Coronary artery (tissue), 2 donors: Measurements from ENCODE around the gene PAX6.
A peak's percentile ranks its signal among the peaks of the same experiment; 100 is the strongest.

Source experiments
- DNase-seq: peaks from one replicate; pipeline ENCODE4 v3.0.0-alpha.2; 2017; ENCODE audit warnings: low spot score
- H3K27ac ChIP-seq, 2 donors: fragments of 200-600 bp; sonication (generic); one replicate each; pipeline ENCODE4 v1.5.1; 2016 to 2019
- H3K4me3 ChIP-seq: fragments of 200-600 bp; sonication (generic); 2 replicates; pipeline ENCODE4 v1.5.1; 2016; ENCODE audit warnings: mild to moderate bottlenecking, moderate library complexity
- TF ChIP-seq, protein P1 (sequence below): fragments of 200-600 bp; sonication (generic); IDR thresholded peaks from one replicate; pipeline ENCODE4 v1.5.1; 2019; ENCODE audit warnings: antibody characterized with exemption

PAX6 gene

GRCh38 chr11:31801298-31801702 is 9.8 kb downstream of the PAX6 start:
- H3K27ac ChIP-seq: no peak overlapping the region
- TF ChIP-seq, protein P1, sequence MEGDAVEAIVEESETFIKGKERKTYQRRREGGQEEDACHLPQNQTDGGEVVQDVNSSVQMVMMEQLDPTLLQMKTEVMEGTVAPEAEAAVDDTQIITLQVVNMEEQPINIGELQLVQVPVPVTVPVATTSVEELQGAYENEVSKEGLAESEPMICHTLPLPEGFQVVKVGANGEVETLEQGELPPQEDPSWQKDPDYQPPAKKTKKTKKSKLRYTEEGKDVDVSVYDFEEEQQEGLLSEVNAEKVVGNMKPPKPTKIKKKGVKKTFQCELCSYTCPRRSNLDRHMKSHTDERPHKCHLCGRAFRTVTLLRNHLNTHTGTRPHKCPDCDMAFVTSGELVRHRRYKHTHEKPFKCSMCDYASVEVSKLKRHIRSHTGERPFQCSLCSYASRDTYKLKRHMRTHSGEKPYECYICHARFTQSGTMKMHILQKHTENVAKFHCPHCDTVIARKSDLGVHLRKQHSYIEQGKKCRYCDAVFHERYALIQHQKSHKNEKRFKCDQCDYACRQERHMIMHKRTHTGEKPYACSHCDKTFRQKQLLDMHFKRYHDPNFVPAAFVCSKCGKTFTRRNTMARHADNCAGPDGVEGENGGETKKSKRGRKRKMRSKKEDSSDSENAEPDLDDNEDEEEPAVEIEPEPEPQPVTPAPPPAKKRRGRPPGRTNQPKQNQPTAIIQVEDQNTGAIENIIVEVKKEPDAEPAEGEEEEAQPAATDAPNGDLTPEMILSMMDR: no peak
- peak overlapping the region; percentile 4 for H3K4me3 ChIP-seq
- DNase-seq: no peak

DNA sequence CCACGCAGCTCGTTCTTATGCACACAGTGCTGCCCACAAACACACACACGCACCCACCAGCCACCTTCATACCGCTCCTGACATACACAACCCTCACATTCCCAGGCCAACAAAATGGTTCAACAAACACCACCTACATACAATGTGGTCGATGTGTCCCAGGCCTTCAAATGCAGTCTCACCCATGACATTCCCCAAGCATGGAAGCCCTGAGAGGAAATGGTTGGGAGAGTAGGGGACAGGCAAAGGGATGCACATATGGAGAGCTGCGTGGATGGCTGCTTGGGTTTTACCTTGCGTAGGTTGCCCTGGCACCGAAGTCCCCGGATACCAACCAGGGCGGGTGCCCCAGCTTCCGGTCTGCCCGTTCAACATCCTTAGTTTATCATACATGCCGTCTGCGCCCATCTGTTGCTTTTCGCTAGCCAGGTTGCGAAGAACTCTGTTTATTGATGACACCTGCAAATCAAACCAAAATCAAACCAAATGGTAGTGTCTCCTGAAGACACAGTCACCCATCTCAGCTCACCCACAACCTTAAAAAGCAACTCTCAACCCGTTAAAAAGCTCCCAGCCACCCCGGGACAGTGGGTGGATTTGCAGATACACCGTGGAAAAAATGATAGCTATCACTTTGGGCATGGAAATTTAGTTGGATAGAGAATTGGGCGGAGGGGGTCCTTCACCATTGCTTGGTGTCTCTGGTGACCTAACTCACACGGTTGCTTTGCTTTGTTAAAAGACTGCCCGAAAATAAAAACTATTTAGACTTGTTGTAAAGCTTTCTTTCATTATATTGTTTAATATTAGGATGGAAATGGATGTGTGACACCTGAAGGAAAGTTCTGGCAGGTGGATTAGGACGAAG is 10.5 kb downstream of the PAX6 start:
- no peak overlapping the region for H3K4me3 ChIP-seq
- TF ChIP-seq, protein P1: no peak
- no peak for DNase-seq
- no peak overlapping the region for H3K27ac ChIP-seq

GRCh38 chr11:31799435-31800397 is 11.4 kb downstream of the PAX6 start:
- H3K27ac ChIP-seq: no peak overlapping the region
- H3K4me3 ChIP-seq: peak overlapping the region; percentile 54
- no peak for DNase-seq
- TF ChIP-seq, protein P1: no peak

GRCh38 chr11:31798554-31799434 is 12.3 kb downstream of the PAX6 start:
- H3K27ac ChIP-seq: no peak overlapping the region
- DNase-seq: no peak
- TF ChIP-seq, protein P1: no peak
- peak overlapping the region; percentile 54 for H3K4me3 ChIP-seq

GRCh38 chr11:31798057-31798553 is 13.0 kb downstream of the PAX6 start:
- peak overlapping the region; percentile 54 for H3K4me3 ChIP-seq
- TF ChIP-seq, protein P1: no peak
- H3K27ac ChIP-seq: no peak overlapping the region
- no peak for DNase-seq
